Left ventricle myocardium superior (tissue), 1 donor: Measurements from ENCODE around the gene ELK3. TPM values are rescaled to one million over a fixed set of nuclear protein-coding genes. Genes with fewer than 3 reads are reported as not detected.

Experiments
- total RNA-seq: library from RNA; stranded (reverse); fragmentation: NEBNext Ultra II Directional; extraction: Animal tissue kit (Norgen Biotek cat#: 25700); gene quantifications from one replicate; pipeline ENCODE4 v1.2.1, GENCODE V29; 2021
- donor health status: DM: no; HTN: yes; CAD: no; lungs with severe emphysema.

Gene ELK3
- total RNA-seq, 1 donor from 2014 or later, result 21.1 TPM

Other genes starting within 250 kb of the ELK3 start
- 0.27 TPM for gene HAL, start 198.0 kb upstream of the ELK3 start, total RNA-seq
- gene LTA4H, start 158.8 kb upstream of the ELK3 start, total RNA-seq, result 42.0 TPM
- gene CDK17, start 206.1 kb downstream of the ELK3 start, total RNA-seq, result 16.6 TPM